C4-2B (cell line): Measurements from ENCODE around the gene RNASET2.

Experiments used
- CTCF ChIP-seq: fragments of 450-650 bp; conservative IDR thresholded peaks from 2 replicates; pipeline ENCODE4 v1.5.1; 2017; ENCODE audit warnings: mild to moderate bottlenecking
- ZFX ChIP-seq: fragments of 450-650 bp; IDR thresholded peaks from 2 replicates; pipeline ENCODE4 v1.6.1; 2017

GRCh38 chr6:166942393-166943168 is 13.8 kb downstream of the RNASET2 start:
- no peak for TF ChIP-seq CTCF
- no peak for TF ChIP-seq ZFX
